Measurements from ENCODE around the gene LSM12. TPM values are rescaled to one million over a fixed set of nuclear protein-coding genes. Genes with fewer than 3 reads are reported as not detected.

The LSM12 gene
- total and polyA plus RNA-seq, 2 of the 8 experiments (the other 6 are each of a cell fraction or from before 2014, with no cell fraction given): 69.8 to 142 TPM

DNA sequence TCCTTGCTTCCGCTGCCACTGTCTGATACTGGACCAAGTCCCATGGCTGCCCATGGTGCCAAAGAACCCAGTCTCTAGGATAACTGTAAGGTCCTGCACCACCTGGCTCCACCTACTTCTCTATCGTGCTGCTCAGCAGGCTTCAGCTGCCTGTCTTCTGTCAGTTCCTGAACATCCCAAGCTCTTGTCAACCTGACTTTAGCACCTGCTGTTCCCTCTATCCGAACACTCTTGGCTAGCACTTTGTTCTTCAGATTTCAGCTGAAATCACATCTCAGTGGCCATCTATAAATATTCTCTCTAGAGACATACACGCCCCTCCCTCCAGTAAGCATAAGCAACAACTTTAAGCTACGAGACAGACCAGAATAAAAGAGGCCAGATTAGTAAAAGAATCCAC, 36.7 kb downstream of the LSM12 start:
- Histone ChIP-seq H3K27ac (ENCODE audit: low read depth, low read length) (no peak overlapping the region), H3K9ac (replicated peaks in 1 of 4; ENCODE audit: extremely low read depth in 1 of 4, low read depth in 3 of 4, low read length in 3 of 4) (no peak overlapping the region), H3K4me2 (ENCODE audit: insufficient read depth in 1 of 2, low read depth in 2 of 2, low read length in 2 of 2) (no peak overlapping the region), H4K5ac (ENCODE audit: insufficient read length, low read depth, low read length) (no peak overlapping the region), H3K23me2 (ENCODE audit: low read depth, low read length) (no peaks in the 10 kb centered on the region), H3K27me3 (replicated peaks in 1 of 4; ENCODE audit: control insufficient read depth in 3 of 4, extremely low read depth in 1 of 4, insufficient read depth in 3 of 4, low read length in 3 of 4) (no peaks in the 10 kb centered on the region), H2BK120ac (replicated peaks; ENCODE audit: low read depth, low read length) (no peak overlapping the region), H3K23ac (ENCODE audit: insufficient read length) (no peak overlapping the region), H3K9me3 (ENCODE audit: insufficient read depth in 2 of 2, low read depth in 1 of 2, low read length in 1 of 2) (no peaks in the 10 kb centered on the region), H3K4me1 (replicated peaks in 1 of 4; ENCODE audit: control insufficient read depth in 3 of 4, insufficient read depth in 4 of 4, low read length in 3 of 4) (no peaks in the 10 kb centered on the region), H3K4me3 (ENCODE audit: extremely low read depth in 1 of 4, insufficient read depth in 2 of 4, low read depth in 3 of 4, low read length in 4 of 4) (no peak overlapping the region), H3K4ac (replicated peaks; ENCODE audit: insufficient read length, low read depth, low read length) (no peak overlapping the region), H2BK20ac (ENCODE audit: low read length) (no peak overlapping the region), H3K36me3 (ENCODE audit: control insufficient read depth in 2 of 4, insufficient read depth in 4 of 4, low read length in 3 of 4) (peaks cover 8 to 46% (median 23%) of the 10 kb centered on the region in 4 experiments; a peak in 7 of 8 replicates), H3K56ac (replicated peaks; ENCODE audit: insufficient read length, low read depth, low read length) (no peak overlapping the region), H2BK5ac (ENCODE audit: low read depth, low read length) (no peak overlapping the region), H4K8ac (ENCODE audit: extremely low read depth, insufficient read depth, low read length) (no peak overlapping the region), H2BK12ac (ENCODE audit: low read depth, low read length) (no peak overlapping the region), H4K20me1 (replicated peaks in 1 of 2; ENCODE audit: control insufficient read depth in 1 of 2, insufficient read depth in 2 of 2, low read length in 2 of 2) (peaks cover 2 to 16% of the 10 kb centered on the region in 2 experiments), H2BK15ac (ENCODE audit: low read length) (no peak overlapping the region), H2AK5ac (ENCODE audit: low read depth, low read length) (no peak overlapping the region), H3K14ac (ENCODE audit: insufficient read length) (no peak overlapping the region), H3K79me2 (ENCODE audit: control insufficient read depth in 1 of 2, insufficient read depth in 2 of 2, low read length in 2 of 2) (no peaks in the 10 kb centered on the region), H2AFZ (ENCODE audit: low read length) (no peak overlapping the region), H4K91ac (replicated peaks; ENCODE audit: insufficient read length, low read length) (no peak overlapping the region), H3K79me1 (ENCODE audit: low read depth, low read length) (no peaks in the 10 kb centered on the region; the same call in 1 of the 2 replicates), H3K18ac (ENCODE audit: extremely low read depth, low read length) (no peak overlapping the region)
- no peak for TF ChIP-seq RAD21 (IDR thresholded peaks at IDR 0.05 in 1 of 2, conservative IDR thresholded peaks at IDR 0.05 in 1 of 2; ENCODE audit: low read depth in 2 of 2, low read length in 2 of 2)
- TF ChIP-seq SIN3A (conservative IDR thresholded peaks at IDR 0.05 in 1 of 2, IDR thresholded peaks at IDR 0.05 in 1 of 2; ENCODE audit: low read depth in 1 of 2, low read length in 2 of 2): no peak
- TF ChIP-seq, protein P1, sequence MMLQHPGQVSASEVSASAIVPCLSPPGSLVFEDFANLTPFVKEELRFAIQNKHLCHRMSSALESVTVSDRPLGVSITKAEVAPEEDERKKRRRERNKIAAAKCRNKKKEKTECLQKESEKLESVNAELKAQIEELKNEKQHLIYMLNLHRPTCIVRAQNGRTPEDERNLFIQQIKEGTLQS (IDR thresholded peaks at IDR 0.05; ENCODE audit: insufficient read depth, low read depth, low read length): no peak
- TF ChIP-seq BRCA1 (IDR thresholded peaks at IDR 0.05; ENCODE audit: low read depth, low read length): no peak
- ChIA-PET CTCF (ENCODE audit: partially characterized antibody) (interaction anchor here (1.4 to 13.3 kb wide), 2 partner anchors 12 to 22 kb away, joined by 8 to 108 read pairs; no protein-coding TSS in a partner anchor), POLR2A (ENCODE audit: partially characterized antibody) (interaction anchor here (0.9 to 6.9 kb wide), 5 partner anchors 9 to 37 kb away, joined by 3 to 55 read pairs (median 5); partner anchors contain the start of genes LSM12 and TMEM101)
- DNase-seq (ENCODE audit: low read depth in 1 of 2, low spot score in 2 of 2): no peak
- 91% methylated on average over 5 of the region's 5 CpGs; no CpG with 5 or more reads in 1 of the 2 experiments for WGBS, 2 experiments (ENCODE audit: extremely low coverage in 1 of 2, insufficient coverage in 1 of 2, insufficient read length in 1 of 2, insufficient replicate concordance in 2 of 2, low coverage in 1 of 2, low lambda C conversion rate in 2 of 2, missing lambda C conversion rate in 1 of 2)
- FAIRE-seq: no peak

Data from H1 (cell line).